Loucy (cell line): ENCODE results near the gene NTN4.

ENCODE experiments used
- H2AFZ ChIP-seq: fragments of 200-600 bp; sonication (generic); 2 replicates; pipeline ENCODE4 v1.6.0; 2016; ENCODE audit warnings: antibody characterized with exemption, mild to moderate bottlenecking, low read length, moderate library complexity
- H3F3A ChIP-seq: fragments of 200-600 bp; 2 replicates; pipeline ENCODE4 v1.6.0; 2016; ENCODE audit warnings: antibody characterized with exemption, low read depth, mild to moderate bottlenecking
- H3K27me3 ChIP-seq: fragments of 200-600 bp; sonication (generic); 2 replicates; pipeline ENCODE4 v1.6.1; 2014; ENCODE audit warnings: low read length, mild to moderate bottlenecking; ENCODE audit not compliant: insufficient read depth, poor library complexity, severe bottlenecking
- H3K36me3 ChIP-seq: fragments of 200-600 bp; sonication (generic); 2 replicates; pipeline ENCODE4 v1.6.1; 2016; ENCODE audit warnings: low read length; ENCODE audit not compliant: insufficient read depth
- H3K4me1 ChIP-seq: fragments of 200-600 bp; sonication (generic); 2 replicates; pipeline ENCODE4 v1.5.1; 2014; ENCODE audit warnings: low read length, mild to moderate bottlenecking; ENCODE audit not compliant: insufficient read depth, poor library complexity, severe bottlenecking
- H3K4me2 ChIP-seq: fragments of 200-600 bp; sonication (generic); 2 replicates; pipeline ENCODE4 v1.6.0; 2014; ENCODE audit warnings: antibody characterized with exemption, low read length, low read depth, mild to moderate bottlenecking; ENCODE audit not compliant: poor library complexity, severe bottlenecking
- H3K4me3 ChIP-seq: fragments of 200-600 bp; sonication (generic); 2 replicates; pipeline ENCODE4 v1.5.1; 2014; ENCODE audit warnings: low read length, mild to moderate bottlenecking, mixed read lengths; ENCODE audit not compliant: poor library complexity, severe bottlenecking
- H3K79me2 ChIP-seq: fragments of 200-600 bp; sonication (generic); 2 replicates; pipeline ENCODE4 v1.6.1; 2014; ENCODE audit warnings: low read length; ENCODE audit not compliant: insufficient read depth
- H3K9ac ChIP-seq: fragments of 200-600 bp; sonication (generic); 2 replicates; pipeline ENCODE4 v1.6.0; 2014; ENCODE audit warnings: mild to moderate bottlenecking, low read depth, low read length, moderate library complexity; ENCODE audit not compliant: poor library complexity, severe bottlenecking
- H3K9me2 ChIP-seq: fragments of 200-600 bp; sonication (generic); replicated peaks from 2 replicates; pipeline ENCODE4 v1.6.1; 2016; ENCODE audit warnings: low read depth, low read length, mixed read lengths
- H3K9me3 ChIP-seq: fragments of 200-600 bp; sonication (generic); 2 replicates; pipeline ENCODE4 v1.6.1; 2014; ENCODE audit warnings: mild to moderate bottlenecking, antibody characterized with exemption, low read length, low read depth; ENCODE audit not compliant: insufficient read depth
- H4K20me1 ChIP-seq: fragments of 200-600 bp; sonication (generic); 2 replicates; pipeline ENCODE4 v1.6.0; 2014; ENCODE audit warnings: antibody characterized with exemption, low read length, mild to moderate bottlenecking; ENCODE audit not compliant: insufficient read depth, poor library complexity, severe bottlenecking
- CTCF ChIP-seq: fragments of 200-600 bp; sonication (generic); conservative IDR thresholded peaks from 2 replicates; pipeline ENCODE4 v1.5.1; 2014; ENCODE audit warnings: mild to moderate bottlenecking, antibody characterized with exemption, low read length
- EZH2phosphoT487 ChIP-seq: fragments of 200-600 bp; IDR thresholded peaks from 2 replicates; pipeline ENCODE4 v1.6.1; 2018; ENCODE audit warnings: antibody characterized with exemption, mild to moderate bottlenecking, moderate library complexity, borderline replicate concordance

The NTN4 gene

GRCh38 chr12:95790033-95790916 lies at the start of gene NTN4:
Gene NTN4, minus strand, starts transcription at chr12:95790764. Its CDS starts 455 bp downstream, at chr12:95790309.
- Histone ChIP-seq H3K4me3 (peak within 1 kb of the TSS; percentile 68), H3K9me2 (no peaks in the 10 kb centered on the region), H4K20me1 (no peaks in the 10 kb centered on the region), H3K79me2 (no peaks in the 10 kb centered on the region), H3K27me3 (peaks cover 53% of the 10 kb centered on the region), H3K36me3 (no peaks in the 10 kb centered on the region), H3K9me3 (no peaks in the 10 kb centered on the region), H3K9ac (no peak within 1 kb of the TSS), H3K4me1 (peaks cover 4% of the 10 kb centered on the region), H2AFZ (peak within 1 kb of the TSS; percentile 57; the same call in 1 of the 2 replicates), H3F3A (no peaks in the 10 kb centered on the region), H3K4me2 (peak within 1 kb of the TSS; percentile 70)
- TF ChIP-seq EZH2phosphoT487 (no peak), CTCF (no peak)

- 0 out of 2 replicates have a peak overlapping the region, but pooled peaks have one; percentile 16 for H2AFZ ChIP-seq
Observed at GRCh38 chr12:95838125-95838524, 47.6 kb upstream of the NTN4 start.

GRCh38 chr12:95837240-95838038 lies 46.9 kb upstream of the NTN4 start:
- peak overlapping the region; percentile 26 for H3K4me2 ChIP-seq
- H3K9me3 ChIP-seq = no peaks in the 10 kb centered on the region
- H3K27me3 ChIP-seq = no peaks in the 10 kb centered on the region
- no peaks in the 10 kb centered on the region for H3K36me3 ChIP-seq
- H3F3A ChIP-seq = no peaks in the 10 kb centered on the region
- H3K9ac ChIP-seq = no peak overlapping the region
- no peaks in the 10 kb centered on the region for H3K4me1 ChIP-seq
- H3K79me2 ChIP-seq = no peaks in the 10 kb centered on the region
- no peaks in the 10 kb centered on the region for H3K9me2 ChIP-seq
- no peak overlapping the region for H3K4me3 ChIP-seq
- TF ChIP-seq CTCF (no peak), EZH2phosphoT487 (no peak)
- H4K20me1 ChIP-seq = no peaks in the 10 kb centered on the region
- H2AFZ ChIP-seq = 0 out of 2 replicates have a peak overlapping the region, but pooled peaks have one; percentile 16

More at GRCh38 chr12:95838125-95838524, 47.6 kb upstream of the NTN4 start:
- no peak overlapping the region for H3K9ac ChIP-seq
- no peak for TF ChIP-seq CTCF
- TF ChIP-seq EZH2phosphoT487 = no peak
- H3K9me2 ChIP-seq = no peaks in the 10 kb centered on the region
- no peaks in the 10 kb centered on the region for H3K4me1 ChIP-seq
- H3F3A ChIP-seq = no peaks in the 10 kb centered on the region
- H3K79me2 ChIP-seq = no peaks in the 10 kb centered on the region
- no peaks in the 10 kb centered on the region for H3K27me3 ChIP-seq
- no peaks in the 10 kb centered on the region for H3K36me3 ChIP-seq
- H3K9me3 ChIP-seq = no peaks in the 10 kb centered on the region
- H4K20me1 ChIP-seq = no peaks in the 10 kb centered on the region
- H3K4me3 ChIP-seq = no peak overlapping the region
- peak overlapping the region; percentile 26 for H3K4me2 ChIP-seq
